PC-3 (cell line): ENCODE measurements around the gene CREBZF. TPM values are rescaled to one million over a fixed set of nuclear protein-coding genes. Genes with fewer than 3 reads are reported as not detected.
A peak's percentile ranks its signal among the peaks of the same experiment; 100 is the strongest.

Experiments
- ATAC-seq: fragments of 200-7000 bp; cut with Tn5 transposase; 2 replicates; pipeline ENCODE4 v1.9.1; 2020; ENCODE audit warnings: mild to moderate bottlenecking, moderate library complexity
- BruUV-seq: library from RNA; stranded (reverse); fragments of 400-500 nt; replicated peaks from 2 replicates; lab custom pipeline; 2021; lab: Mats Ljungman, UMichigan
- CTCF ChIA-PET: fragments of 300-600 bp; sonication (Branson Sonifier 250); formaldehyde crosslinking; loops from one replicate; lab custom pipeline; 2022; ENCODE audit warnings: antibody characterized with exemption; lab: Charles Lee
- POLR2A ChIA-PET: fragments of 300-600 bp; sonication (Branson Sonifier 250); formaldehyde crosslinking; loops from one replicate; lab custom pipeline; 2022; ENCODE audit warnings: antibody characterized with exemption; ENCODE audit not compliant: unreplicated experiment; lab: Charles Lee
- DNase-seq: peaks from one replicate; pipeline ENCODE4 v3.0.0-alpha.2; 2015
- H2AFZ ChIP-seq: fragments of 300-600 bp; sonication (generic); 2 replicates; pipeline ENCODE4 v1.6.0; 2016; ENCODE audit warnings: antibody characterized with exemption, low read length
- H3F3A ChIP-seq: fragments of 300-600 bp; sonication (generic); one replicate; pipeline ENCODE4 v1.6.0; 2017; ENCODE audit warnings: antibody characterized with exemption, low read length, control low read depth, mild to moderate bottlenecking; ENCODE audit not compliant: unreplicated experiment
- H3K27ac ChIP-seq: fragments of 300-600 bp; sonication (generic); 2 replicates; pipeline ENCODE4 v1.5.1; 2016; ENCODE audit warnings: mild to moderate bottlenecking, low read length
- H3K27me3 ChIP-seq: fragments of 300-600 bp; sonication (generic); 2 replicates; pipeline ENCODE4 v1.6.1; 2016; ENCODE audit warnings: low read length, mixed read lengths
- H3K36me3 ChIP-seq: fragments of 300-600 bp; sonication (generic); 2 replicates; pipeline ENCODE4 v1.6.1; 2016; ENCODE audit warnings: low read depth, mixed run types, low read length, mixed read lengths
- H3K4me1 ChIP-seq: fragments of 300-600 bp; sonication (generic); 2 replicates; pipeline ENCODE4 v1.5.1; 2016; ENCODE audit warnings: low read length; ENCODE audit not compliant: insufficient read depth
- H3K4me2 ChIP-seq: fragments of 300-600 bp; sonication (generic); 2 replicates; pipeline ENCODE4 v1.6.0; 2016; ENCODE audit warnings: low read length
- H3K4me3 ChIP-seq: fragments of 300-600 bp; sonication (generic); 2 replicates; pipeline ENCODE4 v1.5.1; 2016; ENCODE audit warnings: mild to moderate bottlenecking, low read length, mixed read lengths
- H3K79me2 ChIP-seq: fragments of 300-600 bp; sonication (generic); 2 replicates; pipeline ENCODE4 v1.6.1; 2017; ENCODE audit warnings: low read length, mixed read lengths
- H3K9ac ChIP-seq: fragments of 300-600 bp; sonication (generic); 2 replicates; pipeline ENCODE4 v1.6.0; 2016; ENCODE audit warnings: mild to moderate bottlenecking, low read length
- H3K9me2 ChIP-seq: fragments of 300-600 bp; sonication (generic); replicated peaks from 2 replicates; pipeline ENCODE4 v1.6.1; 2016; ENCODE audit warnings: mixed run types, low read length, mixed read lengths
- H3K9me3 ChIP-seq: fragments of 300-600 bp; sonication (generic); 2 replicates; pipeline ENCODE4 v1.6.1; 2016; ENCODE audit warnings: low read length, mixed read lengths
- H4K20me1 ChIP-seq: fragments of 300-600 bp; sonication (generic); 2 replicates; pipeline ENCODE4 v1.6.1; 2016; ENCODE audit warnings: low read length, mixed read lengths
- CTCF ChIP-seq: fragments of 300-600 bp; sonication (generic); conservative IDR thresholded peaks from 2 replicates; pipeline ENCODE4 v1.5.1; 2017; ENCODE audit warnings: antibody characterized with exemption, low read depth, mild to moderate bottlenecking, low read length
- EZH2 ChIP-seq: fragments of 300-600 bp; sonication (generic); IDR thresholded peaks from one replicate; pipeline ENCODE4 v1.6.1; 2017; ENCODE audit warnings: antibody characterized with exemption, mild to moderate bottlenecking, low read length; ENCODE audit not compliant: unreplicated experiment
- EZH2phosphoT487 ChIP-seq: fragments of 300-600 bp; sonication (generic); IDR thresholded peaks from 2 replicates; pipeline ENCODE4 v1.6.1; 2018; ENCODE audit warnings: mild to moderate bottlenecking, antibody characterized with exemption, low read length, borderline replicate concordance
- intact Hi-C: fragments of 100-400 bp; cut with micrococcal nuclease; formaldehyde crosslinking; loops from 2 replicates; pipeline ENCODE4 v1.9.0; 2023
- total RNA-seq: library from RNA; depleted of rRNA; stranded (reverse); fragments of >200 nt; gene quantifications from 2 replicates; pipeline ENCODE4 v1.2.3, GENCODE V29; 2014

CREBZF gene
- total RNA-seq, 1 experiment from 2014 or later = 75.0 TPM

- no peak overlapping the region for H3K4me3 ChIP-seq
- H2AFZ ChIP-seq = no peak overlapping the region
- no peaks in the 10 kb centered on the region for H4K20me1 ChIP-seq
- POLR2A ChIA-PET = no interaction called here
- no peaks in the 10 kb centered on the region for H3K4me1 ChIP-seq
- H3K4me2 ChIP-seq = no peak overlapping the region
- no TSS peak for BruUV-seq
- no peaks in the 10 kb centered on the region for H3K27me3 ChIP-seq
- CTCF ChIA-PET = no interaction called here
- H3K79me2 ChIP-seq = no peaks in the 10 kb centered on the region
- no peak overlapping the region for H3K27ac ChIP-seq
- no peaks in the 10 kb centered on the region for H3F3A ChIP-seq
- no peaks in the 10 kb centered on the region for H3K9me3 ChIP-seq
- no peak overlapping the region for H3K9ac ChIP-seq
- DNase-seq = no peak
- intact Hi-C loops = no loop called here
- H3K9me2 ChIP-seq = no peaks in the 10 kb centered on the region
- ATAC-seq = no peak
- H3K36me3 ChIP-seq = 0 out of 2 replicates have a peak, but pooled peaks cover 5% of the 10 kb centered on the region
- TF ChIP-seq EZH2 = no peak
- no peak for TF ChIP-seq CTCF
- TF ChIP-seq EZH2phosphoT487 = no peak
These were observed 46.0 kb upstream of the CREBZF start for GRCh38 chr11:85710917-85711316.

GRCh38 chr11:85709941-85710702, 45.2 kb upstream of the CREBZF start:
- Histone ChIP-seq H3K9me2 (no peaks in the 10 kb centered on the region), H3K4me1 (no peaks in the 10 kb centered on the region; the same call in 1 of the 2 replicates), H3K9ac (no peak overlapping the region), H3K27ac (no peak overlapping the region), H3K36me3 (0 out of 2 replicates have a peak, but pooled peaks cover 5% of the 10 kb centered on the region), H3K79me2 (no peaks in the 10 kb centered on the region), H3F3A (no peaks in the 10 kb centered on the region), H4K20me1 (no peaks in the 10 kb centered on the region), H3K4me2 (no peak overlapping the region), H3K4me3 (no peak overlapping the region), H2AFZ (no peak overlapping the region), H3K9me3 (no peaks in the 10 kb centered on the region), H3K27me3 (no peaks in the 10 kb centered on the region)
- no TSS peak for BruUV-seq
- intact Hi-C loops = no loop called here
- no peak for TF ChIP-seq EZH2phosphoT487
- TF ChIP-seq EZH2 = no peak
- TF ChIP-seq CTCF = no peak
- ATAC-seq (no peak), DNase-seq (no peak)
- ChIA-PET CTCF (no interaction called here), POLR2A (no interaction called here)

GRCh38 chr11:85705800-85706199, 40.9 kb upstream of the CREBZF start:
- ChIA-PET POLR2A (no interaction called here), CTCF (no interaction called here)
- no peak overlapping the region for H2AFZ ChIP-seq
- H3K9ac ChIP-seq = no peak overlapping the region
- TF ChIP-seq CTCF (no peak), EZH2 (no peak), EZH2phosphoT487 (no peak)
- H3K36me3 ChIP-seq = peaks cover 4% of the 10 kb centered on the region
- no peak overlapping the region for H3K4me3 ChIP-seq
- no peak overlapping the region for H3K27ac ChIP-seq
- no peaks in the 10 kb centered on the region for H3K9me3 ChIP-seq
- no TSS peak for BruUV-seq
- no peaks in the 10 kb centered on the region; the same call in 1 of the 2 replicates for H3K4me1 ChIP-seq
- no peaks in the 10 kb centered on the region for H3K9me2 ChIP-seq
- no peak for DNase-seq
- peak; percentile 38 for ATAC-seq
- intact Hi-C loops = no loop called here
- H3K27me3 ChIP-seq = no peaks in the 10 kb centered on the region
- no peak overlapping the region for H3K4me2 ChIP-seq
- no peaks in the 10 kb centered on the region for H4K20me1 ChIP-seq
- no peaks in the 10 kb centered on the region for H3K79me2 ChIP-seq
- no peaks in the 10 kb centered on the region for H3F3A ChIP-seq
